Activated T-cell treated with anti-CD3 and anti-CD28 coated beads for 1 hour (primary cell): ENCODE results near the gene CEP63.
A peak's percentile ranks its signal among the peaks of the same experiment; 100 is the strongest.

Source experiments
- DNase-seq: peaks from one replicate; pipeline ENCODE4 v3.0.0-alpha.2; 2020; ENCODE audit warnings: low read depth

CEP63 gene

DNA sequence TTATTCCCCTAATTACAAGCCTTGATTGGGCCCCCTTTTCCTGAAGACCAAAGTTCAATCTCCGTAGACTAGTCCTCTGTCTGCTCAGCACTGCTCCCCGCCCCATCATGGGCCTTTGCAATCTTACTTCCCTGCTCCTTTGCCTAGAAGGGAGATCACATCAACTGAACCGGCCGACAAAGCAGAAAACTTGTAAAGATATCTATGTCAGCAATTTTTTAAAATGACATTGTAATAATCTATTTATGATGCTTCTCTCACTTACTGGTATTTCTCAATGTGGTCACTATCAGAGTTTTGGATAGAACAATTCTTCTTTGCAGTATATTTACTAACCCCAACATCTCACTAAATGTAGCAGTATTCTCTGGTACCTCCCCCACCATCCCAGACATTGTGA lies 17.3 kb upstream of the CEP63 start:
- no peak for DNase-seq

DNA sequence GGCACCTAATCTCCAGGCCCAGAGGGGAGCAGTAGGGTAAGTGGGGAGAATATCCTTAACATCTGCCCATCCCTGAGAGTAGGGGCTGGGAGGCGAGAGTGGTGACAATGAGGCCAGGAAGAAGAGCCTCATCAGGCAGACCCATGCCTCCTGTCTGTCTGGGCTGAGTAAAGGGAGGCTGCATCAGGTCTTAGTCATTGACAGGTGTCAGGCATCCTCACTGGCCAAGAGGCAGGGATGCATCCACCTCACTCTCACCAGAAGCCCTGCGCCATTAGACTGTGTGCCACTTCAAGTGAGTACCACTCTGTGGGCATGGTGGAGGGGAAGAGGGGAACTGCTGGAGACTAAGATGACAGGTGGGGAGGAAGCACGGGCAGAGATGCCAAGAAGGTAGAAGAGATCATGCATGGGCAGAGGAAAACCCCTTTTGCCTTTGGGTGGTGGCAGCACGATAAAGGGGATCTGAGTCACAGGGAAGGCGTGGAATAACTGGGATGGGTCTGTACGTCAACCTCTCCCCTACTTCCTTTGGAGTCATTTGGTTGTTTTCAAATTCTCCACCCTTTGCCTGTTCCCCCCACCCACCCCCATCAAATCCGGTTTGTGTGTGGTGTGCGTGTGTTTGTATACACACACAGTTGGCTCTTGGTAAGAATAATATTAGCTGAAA lies 14.2 kb upstream of the CEP63 start:
- no peak for DNase-seq

DNA sequence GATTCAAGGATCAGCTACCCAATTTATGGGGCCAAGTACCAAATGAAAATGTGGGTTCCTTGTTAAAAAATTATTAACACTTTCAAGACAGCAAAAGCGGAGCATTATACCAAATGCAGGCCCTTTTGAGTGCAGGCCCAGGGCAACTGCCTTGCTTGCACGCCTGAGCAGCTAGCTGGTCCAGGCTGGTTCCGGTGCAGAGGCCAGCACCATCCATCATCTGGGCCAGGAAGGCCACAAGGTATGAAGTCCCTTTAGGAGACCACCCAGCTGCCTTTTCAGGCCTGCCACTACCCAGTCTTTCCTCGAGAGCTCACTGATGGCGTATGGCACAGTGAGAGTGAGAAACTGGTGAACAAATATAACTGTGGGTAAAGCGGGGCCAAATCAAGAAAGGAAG lies 13.0 kb upstream of the CEP63 start:
- DNase-seq = no peak

DNA sequence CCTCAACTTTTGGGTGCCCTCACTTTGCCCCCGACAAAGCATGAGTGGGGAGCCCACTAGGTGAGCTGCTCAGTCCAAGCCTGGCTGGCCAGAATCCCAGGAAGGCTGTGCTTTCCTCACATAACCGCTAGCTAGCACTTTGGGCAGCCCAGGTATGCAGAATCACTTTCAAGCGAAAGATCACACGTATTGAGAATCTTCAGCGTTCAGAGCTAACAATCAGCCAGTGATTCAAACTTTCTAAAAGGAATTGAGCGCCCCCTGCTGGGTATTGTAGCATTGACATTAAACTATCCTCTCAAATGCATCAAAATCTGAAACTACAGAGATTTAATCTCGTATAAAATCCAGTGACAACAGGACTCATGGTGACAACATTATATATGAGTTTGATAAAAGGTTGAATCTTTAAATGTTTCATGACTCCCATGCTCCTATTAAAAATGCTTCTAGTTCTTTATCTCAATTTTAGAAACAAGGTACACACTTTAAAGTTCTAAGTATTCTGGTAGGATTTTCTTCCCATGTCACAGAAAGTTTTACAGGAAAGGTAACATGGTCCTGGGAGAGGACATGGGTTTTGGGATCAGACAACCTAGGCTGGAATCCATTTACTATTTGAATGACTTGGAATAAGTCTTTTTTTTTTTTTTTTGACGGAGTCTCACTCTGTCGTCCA lies 11.8 kb upstream of the CEP63 start:
- DNase-seq = peak; percentile 83

DNA sequence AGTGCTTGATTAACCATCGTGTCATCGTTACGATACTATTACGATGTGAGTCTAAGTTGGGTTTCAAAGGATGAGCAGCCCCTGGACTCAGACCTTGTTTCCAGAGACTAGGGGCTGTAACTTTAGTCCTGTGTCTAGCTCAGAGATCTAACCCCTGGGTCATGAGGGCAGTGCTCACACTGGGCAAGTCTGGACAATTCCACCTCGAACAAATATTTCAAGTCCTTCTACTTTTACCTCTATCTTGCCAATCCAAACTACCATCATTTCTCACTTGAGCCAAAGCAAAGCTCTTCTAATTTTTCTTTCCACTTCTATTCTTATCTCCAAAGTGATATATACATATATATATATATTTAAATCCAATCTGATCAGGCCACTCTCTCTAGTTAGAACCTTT lies 10.9 kb upstream of the CEP63 start:
- DNase-seq = no peak

DNA sequence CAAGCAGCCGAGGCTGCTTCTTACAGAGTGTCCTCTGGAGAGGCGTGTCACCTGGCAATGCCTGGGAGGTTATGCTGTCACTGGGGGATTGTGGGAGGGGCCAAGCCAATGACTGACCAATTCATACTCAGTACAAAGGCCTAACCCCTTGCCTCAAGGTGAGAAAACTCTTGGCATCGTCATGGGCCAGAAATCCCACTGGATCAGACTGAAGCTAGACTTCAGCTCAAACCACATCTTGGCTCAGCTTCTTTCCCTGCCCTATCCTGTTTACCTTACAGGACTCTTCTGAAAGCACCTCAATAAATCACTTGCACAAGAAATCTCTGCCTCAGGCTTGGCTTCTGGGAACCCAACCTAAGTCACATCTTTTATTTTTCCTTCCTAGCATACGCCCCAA lies 9.6 kb upstream of the CEP63 start:
- no peak for DNase-seq

DNA sequence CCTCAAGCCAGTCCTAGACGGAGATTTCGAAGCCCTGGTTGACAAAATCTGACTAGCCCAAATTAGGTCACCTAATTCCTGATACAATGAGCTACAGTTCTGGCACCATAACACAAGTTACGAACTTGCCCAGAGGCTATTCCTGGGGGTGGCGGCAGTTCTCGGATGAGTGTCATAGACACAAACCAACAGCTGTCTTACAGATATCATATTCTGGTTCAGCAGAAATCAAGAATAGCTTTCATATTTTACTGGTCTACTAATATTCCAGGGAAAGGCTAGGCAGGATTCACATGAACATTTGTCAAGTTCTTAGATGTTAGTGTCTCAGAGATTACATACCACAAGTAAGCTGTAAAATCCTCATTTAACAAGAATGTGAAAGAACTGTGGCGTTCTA lies 8.9 kb upstream of the CEP63 start:
- DNase-seq = no peak

DNA sequence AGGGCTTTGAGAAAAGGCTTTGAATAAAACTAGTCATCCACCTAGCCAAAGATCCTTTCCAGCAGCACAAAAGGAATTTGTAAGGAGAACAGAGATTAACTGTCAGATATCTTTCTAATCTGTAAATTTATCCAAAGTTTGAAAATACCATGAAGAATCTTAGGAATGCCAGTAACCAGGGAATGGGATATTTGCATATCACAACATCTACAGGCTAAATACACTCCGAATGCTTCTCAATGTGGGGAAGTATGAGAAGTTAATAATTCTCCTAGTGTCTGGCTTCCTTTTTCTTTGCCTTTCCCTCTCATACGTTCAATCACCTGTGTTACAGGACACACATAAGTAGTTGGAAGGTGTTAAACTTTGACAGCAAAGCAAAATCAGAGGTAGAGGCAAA lies 7.9 kb upstream of the CEP63 start:
- DNase-seq = no peak

DNA sequence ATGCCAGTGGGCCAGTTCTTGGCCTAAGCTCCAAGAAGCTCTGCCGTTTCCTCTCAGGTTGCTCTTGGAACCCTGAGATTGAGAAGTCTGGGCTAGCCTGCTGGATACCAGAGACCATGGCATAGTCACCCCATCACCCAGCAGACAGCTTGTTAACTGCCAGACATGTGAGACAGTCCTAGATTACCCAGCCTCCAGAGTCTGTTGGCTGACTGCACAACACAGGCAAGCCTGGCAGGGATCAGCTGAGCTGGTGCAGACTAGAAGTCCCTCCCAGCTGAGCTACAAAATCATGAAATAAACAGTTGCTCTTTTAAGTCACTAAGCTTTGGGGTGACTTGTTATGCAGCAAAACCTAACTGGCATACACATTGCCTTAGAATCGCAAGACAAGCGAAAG lies 5.3 kb upstream of the CEP63 start:
- no peak for DNase-seq

DNA sequence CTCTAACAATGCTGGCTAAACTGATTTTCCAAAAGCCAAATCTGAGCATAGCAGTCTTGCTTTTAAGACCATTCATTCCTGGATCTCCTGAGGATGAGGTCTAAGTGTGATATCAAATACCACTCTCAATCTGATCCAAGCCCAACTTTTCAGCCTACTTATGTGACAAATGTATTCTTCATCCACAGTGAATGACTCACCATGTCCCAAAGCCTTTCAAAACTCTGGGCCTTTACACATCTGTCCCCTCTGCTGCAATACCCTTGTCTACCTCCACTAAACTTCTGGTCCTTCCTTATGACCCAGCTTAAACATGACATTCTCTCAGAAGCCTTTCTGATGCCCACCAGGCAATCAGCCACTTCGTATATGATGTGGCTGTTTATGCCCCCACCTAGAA lies 4.7 kb upstream of the CEP63 start:
- no peak for DNase-seq

DNA sequence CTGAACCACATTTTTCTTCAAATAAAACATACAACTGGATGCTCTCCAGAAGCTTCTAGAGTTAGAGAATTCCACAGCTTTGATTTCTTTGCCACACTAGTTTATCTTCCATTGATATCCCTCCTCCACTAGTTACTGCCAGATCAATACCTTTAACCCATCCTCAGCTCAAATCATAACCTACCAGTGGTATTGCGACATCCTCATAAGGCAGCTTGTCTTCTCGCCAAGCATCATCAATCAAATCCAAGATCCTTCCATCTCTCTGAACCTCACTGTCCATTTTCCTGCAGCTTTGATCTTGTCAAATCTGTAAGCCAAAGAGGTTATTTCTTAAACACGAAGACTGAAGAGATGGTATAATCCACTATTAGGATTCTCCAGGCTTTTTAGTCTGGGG lies 3.2 kb upstream of the CEP63 start:
- DNase-seq = no peak

DNA sequence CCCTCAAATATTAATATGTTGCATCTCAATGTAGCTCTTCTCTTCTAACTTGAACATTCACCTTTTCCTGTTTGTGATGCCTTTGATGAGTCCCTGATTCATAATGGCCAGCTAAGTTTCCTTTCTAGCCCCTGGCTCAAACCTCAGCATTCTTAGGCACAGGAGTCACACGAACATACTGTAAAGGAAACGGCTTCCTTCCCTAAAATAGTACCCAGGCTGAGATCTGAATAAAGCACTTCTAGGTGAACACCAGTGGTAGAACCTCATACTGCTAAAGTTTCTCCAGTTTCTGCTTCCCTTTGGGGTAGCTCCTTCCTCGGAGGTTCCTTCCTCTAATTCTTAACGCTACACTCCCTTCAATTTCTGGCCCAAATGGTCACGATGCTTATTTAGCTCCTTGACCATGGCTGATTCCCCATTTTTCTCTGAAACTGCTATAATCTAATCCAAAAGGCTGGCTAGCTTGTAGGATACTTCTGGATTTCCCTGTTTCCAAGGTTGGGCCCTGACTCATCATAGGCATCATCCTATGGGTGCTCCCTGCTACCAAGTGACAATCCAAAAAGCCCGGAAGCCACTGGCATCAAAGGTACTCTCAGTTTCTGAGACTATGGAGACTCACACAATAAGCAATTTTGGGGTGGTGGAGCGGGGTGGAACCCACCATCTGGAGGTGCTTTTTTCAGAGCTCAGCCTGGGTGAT lies 2.5 kb upstream of the CEP63 start:
- DNase-seq = no peak

DNA sequence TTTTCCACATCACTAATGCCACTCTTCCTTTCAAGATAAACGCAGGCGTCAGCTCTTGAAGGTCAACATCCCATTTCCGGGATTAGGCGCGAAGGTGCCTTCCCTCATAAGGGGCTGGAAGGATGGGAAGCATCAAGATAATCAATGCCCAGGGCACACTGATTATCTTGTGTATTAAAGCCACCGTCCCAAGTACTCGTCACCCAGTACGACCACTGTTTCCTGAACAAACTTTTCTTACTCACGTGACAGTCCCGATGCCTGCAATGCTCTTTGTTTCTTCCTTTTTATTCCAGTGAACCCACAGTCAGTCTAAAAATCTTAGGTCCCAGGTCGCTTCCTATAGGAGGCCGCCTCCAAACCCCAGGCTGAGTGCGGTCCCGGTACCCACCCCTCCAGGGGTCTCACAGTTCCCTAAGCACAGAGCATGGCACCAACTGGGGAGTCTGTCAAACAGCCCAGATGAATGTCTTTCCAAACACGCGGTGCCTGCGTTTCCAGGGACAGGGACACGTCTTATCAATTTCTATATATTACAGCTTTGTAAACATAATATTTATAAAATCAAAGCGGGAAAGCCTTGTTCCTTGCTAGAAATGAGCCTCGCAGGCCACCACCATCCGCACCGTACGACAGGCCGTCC lies 661 bp upstream of the CEP63 start:
- peak; percentile 88 for DNase-seq

DNA sequence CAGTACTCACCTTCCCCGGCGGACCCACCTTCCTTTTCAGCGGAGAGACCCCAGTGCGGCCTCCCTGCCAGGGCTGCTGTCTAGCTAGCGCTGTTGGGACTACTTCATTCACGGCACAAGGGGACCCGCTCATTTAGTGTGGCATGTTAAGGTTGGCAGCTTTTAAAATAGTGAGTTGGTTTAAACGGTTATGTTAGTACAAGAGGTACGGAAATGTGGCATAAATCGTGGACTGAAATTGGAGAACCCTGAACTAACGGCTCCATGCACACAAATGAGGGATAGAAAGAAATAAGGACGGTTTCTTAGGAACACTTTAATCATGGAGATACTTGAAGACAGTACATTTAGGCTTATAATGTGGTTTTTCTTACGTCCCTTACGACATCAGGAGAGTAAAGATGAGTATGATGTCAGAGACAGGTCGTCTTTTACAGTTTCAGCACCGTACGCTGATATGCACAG lies 752 bp downstream of the CEP63 start:
- peak; percentile 10 for DNase-seq

DNA sequence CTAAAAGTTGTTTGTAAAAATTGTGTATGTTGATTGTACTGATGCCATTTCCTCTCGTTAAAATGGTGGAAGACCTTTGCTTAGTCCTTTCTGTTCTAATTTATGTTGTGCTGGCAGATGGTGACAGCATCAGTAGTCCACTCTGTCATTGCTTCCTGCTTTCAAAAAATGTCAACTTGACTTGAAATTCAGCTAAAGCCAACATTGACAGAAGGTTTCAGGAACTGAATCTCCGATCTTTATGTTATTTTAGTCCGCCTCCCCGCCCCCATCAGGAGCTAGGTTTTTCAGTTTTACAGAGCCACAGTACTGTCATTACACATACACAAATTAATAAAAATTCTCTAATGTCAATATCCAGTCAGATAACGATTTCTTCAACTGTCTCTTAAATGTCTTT lies 1.5 kb downstream of the CEP63 start:
- DNase-seq = no peak

DNA sequence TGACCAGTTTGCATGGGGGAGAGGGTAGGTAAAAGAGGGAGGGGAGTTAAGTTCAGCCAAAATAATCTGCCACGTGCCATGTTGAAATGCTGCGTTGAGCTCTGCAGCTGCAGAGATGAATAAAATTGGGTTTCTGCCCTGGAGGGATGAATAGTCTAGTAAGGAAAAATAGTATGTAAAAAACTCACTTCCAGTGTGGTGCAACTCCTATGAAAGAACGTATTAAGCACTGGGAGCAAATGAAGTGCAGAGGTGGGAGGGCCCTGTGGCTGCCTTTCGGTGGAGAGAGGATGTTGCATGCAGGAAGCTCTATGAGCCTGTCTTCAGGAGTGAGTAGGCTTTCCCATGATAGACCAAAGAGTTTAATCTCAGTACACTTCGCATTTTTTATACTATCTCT lies 8.6 kb downstream of the CEP63 start:
- no peak for DNase-seq

DNA sequence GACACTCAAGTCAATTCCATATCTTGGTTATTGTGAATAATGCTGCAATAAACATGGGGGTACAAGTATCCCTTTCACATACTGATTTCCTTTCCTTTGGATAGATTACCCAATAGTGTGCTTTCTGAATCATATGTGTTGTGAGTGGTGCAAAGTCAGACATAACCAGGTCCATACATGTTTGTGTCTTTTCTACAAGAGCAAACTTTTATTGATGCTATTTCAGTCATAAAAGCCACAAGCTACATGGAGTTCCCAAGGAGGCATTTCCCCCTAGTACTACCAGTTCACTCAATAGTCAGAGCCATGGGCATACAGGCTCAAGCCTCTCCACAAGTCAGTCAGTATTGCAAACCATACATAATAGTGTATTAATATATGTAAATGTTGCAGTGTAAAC lies 10.1 kb downstream of the CEP63 start:
- DNase-seq = no peak

DNA sequence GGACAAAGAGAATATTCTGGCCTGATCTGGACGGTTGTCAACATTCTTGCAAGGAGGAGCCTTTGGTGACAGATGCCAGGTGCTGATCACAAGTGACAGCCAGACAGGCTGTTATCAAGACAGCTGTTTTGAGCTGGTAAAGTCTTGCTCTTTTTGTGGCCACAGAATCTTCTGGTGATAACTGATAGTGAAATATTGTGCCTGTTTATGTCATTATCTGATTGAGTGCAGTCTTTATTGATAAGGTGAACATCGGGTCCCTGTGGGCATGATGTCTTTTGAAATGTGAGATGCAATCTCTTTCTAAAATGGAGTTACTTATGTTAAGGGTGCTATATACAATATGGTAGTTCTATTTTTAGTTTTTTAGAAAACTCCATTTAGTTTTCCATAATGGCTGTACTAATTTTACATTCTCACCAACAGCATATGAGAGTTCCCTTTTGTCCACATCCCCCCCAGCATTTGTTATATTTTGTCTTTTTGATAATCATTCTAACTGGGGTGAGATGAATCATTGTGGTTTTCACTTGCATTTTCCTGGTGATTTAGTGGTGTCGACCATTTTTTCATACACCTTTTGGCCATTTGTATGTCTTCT lies 10.7 kb downstream of the CEP63 start:
- DNase-seq = no peak

DNA sequence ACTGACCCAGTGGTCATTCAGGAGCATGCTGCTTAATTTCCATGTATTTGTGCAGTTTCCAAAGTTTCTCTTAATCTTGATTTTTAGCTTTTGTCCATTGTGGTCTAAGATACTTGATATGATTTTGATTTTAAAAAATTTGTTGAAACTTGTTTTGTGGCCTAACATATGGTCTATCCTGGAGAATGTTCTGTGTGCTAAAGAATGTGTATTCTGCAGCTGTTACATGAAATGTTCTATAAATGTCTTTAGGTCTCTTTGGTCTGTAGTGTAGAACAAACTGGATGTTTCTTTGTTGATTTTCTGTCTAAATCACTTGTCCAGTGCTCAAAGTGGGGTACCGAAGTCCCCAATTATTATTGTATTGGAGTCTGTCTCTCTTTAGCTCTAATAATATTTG lies 17.4 kb downstream of the CEP63 start:
- no peak for DNase-seq

DNA sequence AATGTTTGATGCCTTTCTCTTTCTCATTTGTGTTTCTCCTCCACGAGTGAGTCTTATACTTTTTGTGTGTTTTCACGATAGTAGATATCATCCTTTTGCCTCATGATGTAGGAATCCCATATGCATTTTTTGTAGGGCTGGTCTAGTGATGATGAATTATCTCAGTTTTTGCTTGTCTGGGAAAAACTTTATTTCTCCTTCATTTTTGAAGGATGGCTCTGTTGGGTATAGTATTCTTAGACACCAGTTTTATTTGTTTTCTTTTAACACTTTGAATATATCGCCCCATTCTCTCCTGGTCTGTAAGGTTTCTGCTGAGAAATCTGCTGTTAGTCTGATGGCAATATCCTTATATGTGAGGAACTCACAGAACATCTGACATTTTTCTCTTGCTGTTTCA lies 18.3 kb downstream of the CEP63 start:
- no peak for DNase-seq

DNA sequence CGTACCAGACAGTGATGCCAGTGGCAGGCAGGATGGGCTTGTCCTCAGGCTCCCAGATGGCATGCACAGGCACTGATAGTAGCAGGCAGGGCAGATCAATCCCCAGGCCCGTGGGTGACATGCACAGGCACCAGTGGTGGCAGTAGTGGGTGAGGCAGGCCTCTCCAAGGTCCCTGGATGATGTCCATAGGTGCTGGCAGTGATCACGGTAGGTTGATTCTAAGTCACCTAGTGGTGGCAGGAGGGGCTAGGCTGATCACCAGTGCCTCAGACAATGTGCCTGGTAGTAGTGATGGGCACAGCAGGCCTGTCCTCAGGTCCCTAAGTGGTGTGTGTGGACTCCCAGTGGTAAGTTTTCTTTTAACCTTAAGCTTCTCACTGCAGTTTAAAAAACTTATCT lies 19.6 kb downstream of the CEP63 start:
- no peak for DNase-seq

DNA sequence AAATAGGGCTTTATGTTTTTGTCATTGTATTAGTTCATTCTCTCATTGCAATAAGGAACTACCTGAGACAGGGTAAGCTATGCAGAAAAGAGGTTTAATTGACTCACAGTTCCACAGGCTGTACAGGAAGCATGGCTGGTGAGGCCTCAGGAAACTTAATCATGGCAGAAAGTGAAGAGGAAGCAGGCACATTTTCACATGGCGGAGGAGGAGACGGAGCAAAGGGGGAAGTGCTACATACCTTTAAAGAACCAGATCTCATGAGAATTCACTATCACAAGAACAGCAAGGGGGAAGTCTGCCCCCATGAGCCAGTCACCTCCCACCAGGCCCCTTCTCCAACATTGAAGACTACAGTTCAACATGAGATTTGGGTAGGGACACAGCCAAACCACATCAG lies 25.6 kb downstream of the CEP63 start:
- DNase-seq = no peak

DNA sequence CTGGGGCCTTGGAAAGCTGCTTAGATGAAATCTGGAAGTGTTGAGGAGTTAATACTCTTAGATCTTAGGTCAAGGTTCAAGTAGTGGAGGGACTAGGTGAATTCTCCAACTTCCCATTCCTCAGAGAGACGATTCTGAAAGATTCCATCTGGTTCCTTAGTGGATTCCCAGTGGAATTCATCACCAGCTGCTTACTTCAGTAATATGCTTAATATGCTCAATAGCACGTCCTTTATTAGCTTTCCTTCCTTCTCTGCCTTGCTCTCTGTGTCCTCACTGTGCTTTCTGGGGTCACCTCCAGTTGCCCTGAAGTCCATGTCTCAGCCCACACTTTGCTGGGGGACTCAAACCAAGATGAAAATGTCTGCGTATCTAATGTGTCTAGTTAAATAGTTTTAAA lies 31.0 kb downstream of the CEP63 start:
- no peak for DNase-seq
